CD8-positive, alpha-beta memory T cell (primary cell): ENCODE data around the gene MS4A2. TPM values are rescaled to one million over a fixed set of nuclear protein-coding genes. Genes with fewer than 3 reads are reported as not detected.

Experiments used
- CTCF ChIA-PET: fragments of 350-600 bp; sonication (Branson Sonifier 250); formaldehyde crosslinking; loops from one replicate; lab custom pipeline; 2021; ENCODE audit warnings: antibody characterized with exemption; lab: Charles Lee
- POLR2A ChIA-PET: fragments of 350-600 bp; sonication (Branson Sonifier 250); formaldehyde crosslinking; loops from one replicate; lab custom pipeline; 2021; ENCODE audit warnings: antibody characterized with exemption; lab: Charles Lee
- DNase-seq, 5 donors: peaks; one replicate each; pipeline versions ENCODE4 v3.0.0 to v3.0.0-alpha.2; 2020 to 2022; ENCODE audit warnings: mixed read lengths in 1 of 5
- H3K27ac ChIP-seq: one replicate; pipeline ENCODE4 v1.7.0; 2013; ENCODE audit warnings: low read depth, mild to moderate bottlenecking, low read length, moderate library complexity
- H3K27me3 ChIP-seq: 2 replicates; pipeline ENCODE4 v1.7.0; 2013; ENCODE audit warnings: low read length, mild to moderate bottlenecking; ENCODE audit not compliant: insufficient read depth, poor library complexity, severe bottlenecking
- H3K36me3 ChIP-seq: 2 replicates; pipeline ENCODE4 v1.7.0; 2013; ENCODE audit warnings: mild to moderate bottlenecking, low read length, moderate library complexity; ENCODE audit not compliant: insufficient read depth
- H3K4me1 ChIP-seq: 2 replicates; pipeline ENCODE4 v1.7.0; 2013; ENCODE audit warnings: mild to moderate bottlenecking, low read length, moderate library complexity; ENCODE audit not compliant: insufficient read depth
- H3K4me3 ChIP-seq: 2 replicates; pipeline ENCODE4 v1.7.0; 2013; ENCODE audit warnings: mild to moderate bottlenecking, low read length
- H3K9me3 ChIP-seq: 2 replicates; pipeline ENCODE4 v1.7.0; 2013; ENCODE audit warnings: mild to moderate bottlenecking, low read length
- H3K27ac Mint-ChIP-seq, 8 donors: one replicate each; pipeline ENCODE4 v1.8.0; 2020 to 2021; ENCODE audit warnings: mixed read lengths in 8 of 8, mild to moderate bottlenecking in 6 of 8, inconsistent platforms in 3 of 8, moderate library complexity in 3 of 8
- H3K27me3 Mint-ChIP-seq, 2 donors: one replicate each; pipeline ENCODE4 v1.8.0; 2020 to 2021; ENCODE audit warnings: mixed read lengths in 2 of 2, mild to moderate bottlenecking in 1 of 2, moderate library complexity in 1 of 2
- H3K36me3 Mint-ChIP-seq, 3 donors: one replicate each; pipeline ENCODE4 v1.8.0; 2020 to 2021; ENCODE audit warnings: mixed read lengths in 3 of 3, inconsistent platforms in 1 of 3, mild to moderate bottlenecking in 1 of 3
- H3K4me1 Mint-ChIP-seq, 3 donors: one replicate each; pipeline ENCODE4 v1.8.0; 2020 to 2021; ENCODE audit warnings: mixed read lengths in 3 of 3, inconsistent platforms in 1 of 3, mild to moderate bottlenecking in 1 of 3
- H3K4me3 Mint-ChIP-seq, 7 donors: one replicate each; pipeline ENCODE4 v1.8.0; 2020 to 2021; ENCODE audit warnings: mixed read lengths in 7 of 7, mild to moderate bottlenecking in 6 of 7, moderate library complexity in 4 of 7, inconsistent platforms in 2 of 7
- H3K9me3 Mint-ChIP-seq, 5 donors: one replicate each; pipeline ENCODE4 v1.8.0; 2020 to 2022; ENCODE audit warnings: mixed read lengths in 5 of 5, mild to moderate bottlenecking in 3 of 5, moderate library complexity in 2 of 5, inconsistent platforms in 1 of 5
- polyA plus RNA-seq: library from polyadenylated mRNA; unstranded; fragments of 300-500 nt; fragmentation: Illumina TruSeq; gene quantifications from one replicate; pipeline ENCODE4 v1.2.3, GENCODE V29; 2021
- total RNA-seq, 2 experiments: library from RNA; stranded (reverse); gene quantifications; one replicate each; pipeline ENCODE4 v1.2.3, GENCODE V29; 2021

The MS4A2 gene
- total and polyA plus RNA-seq, 3 experiments from 2014 or later: not detected

- ChIA-PET CTCF (no interaction called here), POLR2A (no interaction called here)
- no peak for DNase-seq
- H3K4me3 Mint-ChIP-seq: no peak overlapping the region
- no peaks in the 10 kb centered on the region for H3K36me3 Mint-ChIP-seq
- no peaks in the 10 kb centered on the region for H3K9me3 Mint-ChIP-seq
- no peak overlapping the region for H3K4me3 ChIP-seq
- H3K36me3 ChIP-seq: no peaks in the 10 kb centered on the region
- no peaks in the 10 kb centered on the region for H3K27me3 ChIP-seq
- no peaks in the 10 kb centered on the region for H3K4me1 Mint-ChIP-seq
- no peak overlapping the region for H3K27ac ChIP-seq
- H3K9me3 ChIP-seq: no peaks in the 10 kb centered on the region
- H3K4me1 ChIP-seq: no peaks in the 10 kb centered on the region
- H3K27ac Mint-ChIP-seq: no peak overlapping the region
- H3K27me3 Mint-ChIP-seq: peaks cover 0 to 2% of the 10 kb centered on the region in 2 donors
Measured at GRCh38 chr11:60143768-60144167, 55.3 kb downstream of the MS4A2 start.

GRCh38 chr11:60145677-60146076 lies 57.2 kb downstream of the MS4A2 start:
- Histone ChIP-seq H3K27me3 (no peaks in the 10 kb centered on the region), H3K36me3 (no peaks in the 10 kb centered on the region), H3K4me1 (no peaks in the 10 kb centered on the region), H3K27ac (no peak overlapping the region), H3K4me3 (no peak overlapping the region), H3K9me3 (no peaks in the 10 kb centered on the region)
- no peaks in the 10 kb centered on the region for H3K4me1 Mint-ChIP-seq
- DNase-seq: no peak
- ChIA-PET CTCF (no interaction called here), POLR2A (no interaction called here)
- H3K4me3 Mint-ChIP-seq: no peak overlapping the region
- H3K27me3 Mint-ChIP-seq: peaks cover 0 to 2% of the 10 kb centered on the region in 2 donors
- no peak overlapping the region for H3K27ac Mint-ChIP-seq
- no peaks in the 10 kb centered on the region for H3K36me3 Mint-ChIP-seq
- no peaks in the 10 kb centered on the region for H3K9me3 Mint-ChIP-seq

Other genes with a start within 250 kb of the MS4A2 start
- gene CBLIF, start 243.2 kb upstream of the MS4A2 start, total RNA-seq: not detected
- gene CBLIF, start 243.2 kb upstream of the MS4A2 start, polyA plus RNA-seq: not detected
- not detected for gene TCN1, start 222.2 kb upstream of the MS4A2 start, total RNA-seq
- not detected for gene TCN1, start 222.2 kb upstream of the MS4A2 start, polyA plus RNA-seq
- gene OOSP3, start 209.9 kb upstream of the MS4A2 start, total RNA-seq: not detected
- not detected for gene OOSP3, start 209.9 kb upstream of the MS4A2 start, polyA plus RNA-seq
- under 1 TPM in 1 of 2 experiments, not detected in 1; 0.28 TPM for gene OOSP1, start 150.2 kb upstream of the MS4A2 start, total RNA-seq
- gene OOSP1, start 150.2 kb upstream of the MS4A2 start, polyA plus RNA-seq: not detected
- gene OOSP4A, start 124.6 kb upstream of the MS4A2 start, total RNA-seq: not detected
- not detected for gene OOSP4A, start 124.6 kb upstream of the MS4A2 start, polyA plus RNA-seq
- gene OOSP4B, start 71.5 kb upstream of the MS4A2 start, total RNA-seq: not detected
- not detected for gene OOSP4B, start 71.5 kb upstream of the MS4A2 start, polyA plus RNA-seq
- gene OOSP2, start 48.3 kb upstream of the MS4A2 start, total RNA-seq: not detected
- gene OOSP2, start 48.3 kb upstream of the MS4A2 start, polyA plus RNA-seq: not detected
- not detected for gene MS4A3, start 32.0 kb upstream of the MS4A2 start, total RNA-seq
- 0.60 TPM for gene MS4A3, start 32.0 kb upstream of the MS4A2 start, polyA plus RNA-seq
- 1 to 10 TPM; 1.6 TPM for gene MS4A6A, start 94.4 kb downstream of the MS4A2 start, total RNA-seq
- 0.97 TPM for gene MS4A6A, start 94.4 kb downstream of the MS4A2 start, polyA plus RNA-seq
- not detected for gene MS4A4E, start 154.5 kb downstream of the MS4A2 start, total RNA-seq
- gene MS4A4E, start 154.5 kb downstream of the MS4A2 start, polyA plus RNA-seq: not detected
- gene MS4A4A, start 192.0 kb downstream of the MS4A2 start, total RNA-seq: under 1 TPM in 1 of 2 experiments, not detected in 1; 0.20 TPM
- not detected for gene MS4A4A, start 192.0 kb downstream of the MS4A2 start, polyA plus RNA-seq
- gene MS4A6E, start 238.6 kb downstream of the MS4A2 start, total RNA-seq: not detected
- gene MS4A6E, start 238.6 kb downstream of the MS4A2 start, polyA plus RNA-seq: not detected